ENCODE results near the gene HOXC10. TPM values are rescaled to one million over a fixed set of nuclear protein-coding genes. Genes with fewer than 3 reads are reported as not detected.

HOXC10 gene
- total and polyA plus RNA-seq, 2 of the 8 experiments (the other 6 are each of a cell fraction or from before 2014, with no cell fraction given) = not detected

DNA sequence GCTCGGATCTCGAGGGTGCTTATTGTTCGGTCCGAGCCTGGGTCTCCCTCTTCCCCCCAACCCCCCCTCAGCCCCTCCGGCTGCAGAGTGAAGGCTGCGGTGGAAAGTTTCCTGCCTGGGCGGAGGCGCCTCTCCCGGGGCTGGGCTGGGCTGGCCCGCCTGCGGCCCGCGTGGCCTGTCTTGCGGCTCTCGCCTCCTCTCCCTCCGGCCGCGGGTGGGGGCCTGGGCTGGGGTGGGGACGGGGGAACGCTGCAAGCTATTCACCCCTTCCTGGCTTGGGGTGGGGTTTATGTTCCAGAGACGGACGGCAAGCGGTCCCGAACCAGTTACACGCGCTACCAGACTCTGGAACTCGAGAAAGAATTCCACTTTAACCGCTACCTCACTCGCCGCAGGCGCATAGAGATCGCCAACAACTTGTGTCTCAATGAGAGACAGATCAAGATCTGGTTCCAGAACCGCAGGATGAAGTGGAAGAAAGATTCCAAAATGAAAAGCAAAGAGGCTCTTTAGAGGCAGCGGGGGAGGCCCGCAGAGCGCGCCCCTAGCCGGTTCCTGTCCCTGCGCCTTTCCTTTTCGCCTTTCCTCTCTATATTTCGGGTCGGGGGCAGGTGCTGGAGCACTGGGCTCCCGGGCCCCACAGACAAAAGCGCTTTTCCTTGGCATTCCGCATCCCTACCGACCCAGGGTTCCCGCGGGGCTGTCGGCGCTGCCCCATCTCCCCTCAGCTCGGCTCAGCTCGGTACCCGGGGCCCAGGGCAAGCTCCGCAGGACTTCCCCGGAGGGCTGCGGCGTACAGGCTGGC is 49.2 kb downstream of the HOXC10 start:
- Histone ChIP-seq H2AFZ (ENCODE audit: low read length) (no peak overlapping the region), H3K27ac (ENCODE audit: low read depth, low read length) (no peak overlapping the region), H3K4ac (replicated peaks; ENCODE audit: insufficient read length, low read depth, low read length) (no peak overlapping the region), H3K9ac (replicated peaks in 1 of 4; ENCODE audit: extremely low read depth in 1 of 4, low read depth in 3 of 4, low read length in 3 of 4) (no peak overlapping the region), H3K9me3 (ENCODE audit: insufficient read depth in 2 of 2, low read depth in 1 of 2, low read length in 1 of 2) (no peaks in the 10 kb centered on the region; a peak in 1 of 4 replicates), H2BK12ac (ENCODE audit: low read depth, low read length) (no peak overlapping the region), H3K27me3 (replicated peaks in 1 of 4; ENCODE audit: control insufficient read depth in 3 of 4, extremely low read depth in 1 of 4, insufficient read depth in 3 of 4, low read length in 3 of 4) (peaks cover 96 to 100% (median 98%) of the 10 kb centered on the region in 4 experiments), H3K4me1 (replicated peaks in 1 of 4; ENCODE audit: control insufficient read depth in 3 of 4, insufficient read depth in 4 of 4, low read length in 3 of 4) (peaks cover 0 to 8% (median 2%) of the 10 kb centered on the region in 4 experiments; a peak in 4 of 7 replicates), H4K8ac (ENCODE audit: extremely low read depth, insufficient read depth, low read length) (no peak overlapping the region), H3K23ac (ENCODE audit: insufficient read length) (no peak overlapping the region), H4K20me1 (replicated peaks in 1 of 2; ENCODE audit: control insufficient read depth in 1 of 2, insufficient read depth in 2 of 2, low read length in 2 of 2) (peaks cover 15 to 23% of the 10 kb centered on the region in 2 experiments), H3K4me3 (ENCODE audit: extremely low read depth in 1 of 4, insufficient read depth in 2 of 4, low read depth in 3 of 4, low read length in 4 of 4) (no peak overlapping the region), H3K56ac (replicated peaks; ENCODE audit: insufficient read length, low read depth, low read length) (no peak overlapping the region), H3K23me2 (ENCODE audit: low read depth, low read length) (no peaks in the 10 kb centered on the region), H3K18ac (ENCODE audit: extremely low read depth, low read length) (no peak overlapping the region), H4K5ac (ENCODE audit: insufficient read length, low read depth, low read length) (no peak overlapping the region), H2BK5ac (ENCODE audit: low read depth, low read length) (no peak overlapping the region), H3K14ac (ENCODE audit: insufficient read length) (no peak overlapping the region), H2BK20ac (ENCODE audit: low read length) (no peak overlapping the region), H2BK15ac (ENCODE audit: low read length) (no peak overlapping the region), H3K79me2 (ENCODE audit: control insufficient read depth in 1 of 2, insufficient read depth in 2 of 2, low read length in 2 of 2) (no peaks in the 10 kb centered on the region), H3K36me3 (ENCODE audit: control insufficient read depth in 2 of 4, insufficient read depth in 4 of 4, low read length in 3 of 4) (peaks cover 0 to 8% (median 0%) of the 10 kb centered on the region in 4 experiments; a peak in 1 of 8 replicates), H2BK120ac (replicated peaks; ENCODE audit: low read depth, low read length) (no peak overlapping the region), H2AK5ac (ENCODE audit: low read depth, low read length) (no peak overlapping the region), H3K79me1 (ENCODE audit: low read depth, low read length) (no peaks in the 10 kb centered on the region), H3K4me2 (ENCODE audit: insufficient read depth in 1 of 2, low read depth in 2 of 2, low read length in 2 of 2) (no peak overlapping the region; a peak in 1 of 4 replicates), H4K91ac (replicated peaks; ENCODE audit: insufficient read length, low read length) (no peak overlapping the region)
- DNase-seq (ENCODE audit: low read depth in 1 of 2, low spot score in 2 of 2) = no peak
- ChIA-PET POLR2A (ENCODE audit: partially characterized antibody) (interaction anchor here (0.6 to 1.0 kb wide), 4 partner anchors 9 to 41 kb away, joined by 3 to 4 read pairs (median 3); no protein-coding TSS in a partner anchor), CTCF (ENCODE audit: partially characterized antibody) (interaction anchor here (1.0 to 20.0 kb wide), 13 partner anchors 11 to 181 kb away, joined by 3 to 339 read pairs (median 5); partner anchors contain the start of genes HOXC10, HOXC4 and SMUG1)
- no peak for FAIRE-seq
- TF ChIP-seq SIRT6 (IDR thresholded peaks at IDR 0.05; ENCODE audit: low read length) = no peak
- no peak for TF ChIP-seq CBX5 (IDR thresholded peaks at IDR 0.05; ENCODE audit: low read depth, low read length)
- TF ChIP-seq SP2 (IDR thresholded peaks at IDR 0.05; ENCODE audit: low read length) = no peak
- peak; percentile 82 for TF ChIP-seq RNF2 (IDR thresholded peaks at IDR 0.05; ENCODE audit: borderline replicate concordance, low read depth, low read length, missing control alignments, poor library complexity, severe bottlenecking)
- TF ChIP-seq GTF2F1 (IDR thresholded peaks at IDR 0.05; ENCODE audit: borderline replicate concordance, low read depth, low read length) = no peak
- TF ChIP-seq EZH2 (IDR thresholded peaks at IDR 0.05; ENCODE audit: low read depth, low read length, severe bottlenecking) = peak; percentile 95
- TF ChIP-seq SUZ12 (IDR thresholded peaks at IDR 0.05; ENCODE audit: low read length) = peak; percentile 97
- 10% methylated on average over 39 of the region's 57 CpGs; no CpG with 5 or more reads in 1 of the 2 experiments for WGBS, 2 experiments (ENCODE audit: extremely low coverage in 1 of 2, insufficient coverage in 1 of 2, insufficient read length in 1 of 2, insufficient replicate concordance in 2 of 2, low coverage in 1 of 2, low lambda C conversion rate in 2 of 2, missing lambda C conversion rate in 1 of 2)
